Breast epithelium (tissue), 3 donors: ENCODE measurements around the gene CCDC83.

Experiments used
- POLR2A ChIP-seq: fragments of 450-650 bp; IDR thresholded peaks from one replicate; pipeline ENCODE4 v1.6.1; 2016; ENCODE audit warnings: antibody characterized with exemption, mild to moderate bottlenecking, moderate library complexity
- TF ChIP-seq, protein P1 (sequence below), 3 donors: fragments of 450-650 bp; IDR thresholded peaks; one replicate each; pipeline ENCODE4 v1.5.1; 2016 to 2017; ENCODE audit warnings: antibody characterized with exemption in 3 of 3, mild to moderate bottlenecking in 3 of 3, moderate library complexity in 3 of 3

DNA sequence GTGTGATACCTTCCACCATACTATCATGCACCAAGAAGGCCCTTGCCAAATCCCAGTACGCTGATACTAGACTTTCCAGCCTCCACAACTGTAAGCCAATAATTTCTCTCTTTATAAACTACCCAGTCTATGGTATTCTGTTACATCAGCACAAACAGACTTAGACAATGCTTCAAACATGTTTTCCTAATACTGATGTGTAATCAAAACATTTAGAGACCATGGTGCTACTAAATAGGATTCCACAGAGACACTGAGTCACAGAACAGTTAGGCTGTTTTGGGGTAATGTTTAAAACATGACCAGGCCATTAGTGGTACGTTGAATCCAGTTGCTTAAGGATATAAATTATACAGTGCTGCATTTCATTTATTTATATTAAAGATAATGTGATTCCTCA lies 110.0 kb downstream of the CCDC83 start:
- TF ChIP-seq, protein P1, sequence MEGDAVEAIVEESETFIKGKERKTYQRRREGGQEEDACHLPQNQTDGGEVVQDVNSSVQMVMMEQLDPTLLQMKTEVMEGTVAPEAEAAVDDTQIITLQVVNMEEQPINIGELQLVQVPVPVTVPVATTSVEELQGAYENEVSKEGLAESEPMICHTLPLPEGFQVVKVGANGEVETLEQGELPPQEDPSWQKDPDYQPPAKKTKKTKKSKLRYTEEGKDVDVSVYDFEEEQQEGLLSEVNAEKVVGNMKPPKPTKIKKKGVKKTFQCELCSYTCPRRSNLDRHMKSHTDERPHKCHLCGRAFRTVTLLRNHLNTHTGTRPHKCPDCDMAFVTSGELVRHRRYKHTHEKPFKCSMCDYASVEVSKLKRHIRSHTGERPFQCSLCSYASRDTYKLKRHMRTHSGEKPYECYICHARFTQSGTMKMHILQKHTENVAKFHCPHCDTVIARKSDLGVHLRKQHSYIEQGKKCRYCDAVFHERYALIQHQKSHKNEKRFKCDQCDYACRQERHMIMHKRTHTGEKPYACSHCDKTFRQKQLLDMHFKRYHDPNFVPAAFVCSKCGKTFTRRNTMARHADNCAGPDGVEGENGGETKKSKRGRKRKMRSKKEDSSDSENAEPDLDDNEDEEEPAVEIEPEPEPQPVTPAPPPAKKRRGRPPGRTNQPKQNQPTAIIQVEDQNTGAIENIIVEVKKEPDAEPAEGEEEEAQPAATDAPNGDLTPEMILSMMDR (IDR thresholded peaks at IDR 0.05), result no peak
- TF ChIP-seq POLR2A, result no peak
